Measurements from ENCODE around the gene FZD2. TPM values are rescaled to one million over a fixed set of nuclear protein-coding genes. Genes with fewer than 3 reads are reported as not detected.

FZD2 gene
- total and polyA plus RNA-seq, 2 of the 8 experiments (the other 6 are each of a cell fraction or from before 2014, with no cell fraction given), result 17.6 to 86.7 TPM

DNA sequence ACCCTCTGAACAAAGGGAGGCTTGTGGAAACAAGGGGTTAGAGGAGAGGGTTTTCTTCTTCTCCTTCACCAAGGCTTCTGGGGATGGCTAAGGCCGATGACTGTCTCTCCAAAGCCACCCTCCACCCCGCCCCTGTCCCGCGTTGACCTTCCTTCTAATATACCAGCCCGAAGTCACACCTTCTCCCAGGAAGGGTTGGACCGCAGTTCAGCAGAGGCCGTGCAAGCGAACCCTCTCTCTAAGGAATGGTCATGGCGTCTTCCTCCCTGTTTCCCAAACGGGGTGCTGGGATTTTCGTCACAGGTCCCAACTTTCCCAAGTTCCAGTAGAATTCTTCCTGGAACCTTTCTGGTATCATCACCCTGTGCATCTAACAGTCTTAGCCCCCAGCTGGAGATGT lies 49.4 kb downstream of the FZD2 start (continued):
- no peak for TF ChIP-seq CBX8 (IDR thresholded peaks at IDR 0.05; ENCODE audit: borderline replicate concordance, low read depth, low read length)

Data from H1 (cell line).